B cell (primary cell): ENCODE data around the gene APLF. TPM values are rescaled to one million over a fixed set of nuclear protein-coding genes. Genes with fewer than 3 reads are reported as not detected.

ENCODE experiments used
- ATAC-seq: fragments of 200-7000 bp; cut with Tn5 transposase; one replicate; pipeline ENCODE4 v1.10.0; 2021; ENCODE audit warnings: low read depth, mild to moderate bottlenecking, moderate number of reproducible peaks, moderate library complexity
- CTCF ChIA-PET: fragments of 350-600 bp; sonication (Branson Sonifier 250); formaldehyde crosslinking; loops from one replicate; lab custom pipeline; 2021; ENCODE audit warnings: antibody characterized with exemption, inconsistent platforms; lab: Charles Lee
- POLR2A ChIA-PET: fragments of 350-600 bp; sonication (Branson Sonifier 250); formaldehyde crosslinking; loops from one replicate; lab custom pipeline; 2021; ENCODE audit warnings: antibody characterized with exemption; lab: Charles Lee
- DNase-seq: peaks from one replicate; pipeline ENCODE4 v3.0.0; 2013
- H2AFZ ChIP-seq: 2 replicates; pipeline ENCODE4 v1.6.1; 2012; ENCODE audit warnings: mild to moderate bottlenecking, low read depth, low read length; ENCODE audit not compliant: insufficient read depth, poor library complexity, severe bottlenecking
- H3K27ac ChIP-seq, 2 donors: 1 replicate in 1 of 2; 2 replicates in 1 of 2; pipeline ENCODE4 v1.5.1; 2012 to 2013; ENCODE audit warnings: low read length in 2 of 2, mild to moderate bottlenecking in 2 of 2, moderate library complexity in 1 of 2
- H3K27me3 ChIP-seq, 4 experiments: fragments of 200-600 bp in 1 of 4; sonication (generic) in 1 of 4; replicated peaks in 1 of 4; 1 replicate in 2 of 4; 2 replicates in 2 of 4; pipeline versions ENCODE4 v1.6.1 to v1.7.0; 2013 to 2016; ENCODE audit warnings: low read length in 3 of 4, mild to moderate bottlenecking in 2 of 4, mixed read lengths in 1 of 4, moderate library complexity in 1 of 4; ENCODE audit not compliant: insufficient read depth in 4 of 4, control insufficient read depth in 3 of 4; ENCODE audit errors: control extremely low read depth in 1 of 4
- H3K36me3 ChIP-seq, 2 experiments: replicated peaks in 1 of 2; 1 replicate in 1 of 2; 2 replicates in 1 of 2; pipeline versions ENCODE4 v1.6.1 to v1.7.1; 2013; ENCODE audit warnings: low read length in 1 of 2; ENCODE audit not compliant: insufficient read depth in 2 of 2, control insufficient read depth in 1 of 2; ENCODE audit errors: control extremely low read depth in 1 of 2, extremely low read depth in 1 of 2
- H3K4me1 ChIP-seq, 2 donors: fragments of 200-600 bp in 1 of 2; sonication (generic) in 1 of 2; 1 replicate in 1 of 2; 2 replicates in 1 of 2; pipeline versions ENCODE4 v1.5.1 to v1.6.1; 2013 to 2017; ENCODE audit warnings: low read length in 2 of 2; ENCODE audit not compliant: control insufficient read depth in 2 of 2, insufficient read depth in 2 of 2
- H3K4me2 ChIP-seq: replicated peaks from 2 replicates; pipeline ENCODE3; 2012; ENCODE audit warnings: mild to moderate bottlenecking, low read depth, low read length; ENCODE audit not compliant: poor library complexity, severe bottlenecking
- H3K4me3 ChIP-seq, 5 experiments: fragments of 200-600 bp in 1 of 5; sonication (generic) in 1 of 5; 1 replicate in 3 of 5; 2 replicates in 2 of 5; pipeline versions ENCODE4 v1.5.1 to v1.7.0; 2011 to 2016; ENCODE audit warnings: low read length in 4 of 5, mild to moderate bottlenecking in 4 of 5, low read depth in 2 of 5, control low read depth in 1 of 5, moderate library complexity in 1 of 5; ENCODE audit not compliant: insufficient read depth in 1 of 5; ENCODE audit errors: control extremely low read depth in 1 of 5, extremely low read depth in 1 of 5
- H3K79me2 ChIP-seq: fragments of 200-600 bp; sonication (generic); one replicate; pipeline ENCODE4 v1.6.0; 2016; ENCODE audit warnings: low read length; ENCODE audit not compliant: control insufficient read depth, insufficient read depth
- H3K9ac ChIP-seq: fragments of 200-600 bp; sonication (generic); 2 replicates; pipeline ENCODE4 v1.6.1; 2017; ENCODE audit warnings: mild to moderate bottlenecking, low read length, moderate library complexity
- H3K9me3 ChIP-seq, 3 donors: one replicate each; pipeline versions ENCODE4 v1.6.1 to v1.7.1; 2013; ENCODE audit warnings: low read length in 2 of 3; ENCODE audit not compliant: control insufficient read depth in 2 of 3, insufficient read depth in 1 of 3; ENCODE audit errors: control extremely low read depth in 1 of 3
- H4K20me1 ChIP-seq: 2 replicates; pipeline ENCODE4 v1.6.0; 2012; ENCODE audit warnings: mild to moderate bottlenecking, low read length; ENCODE audit not compliant: insufficient read depth, control insufficient read depth, poor library complexity, severe bottlenecking
- H3K27ac Mint-ChIP-seq: one replicate; pipeline ENCODE4 v1.8.0; 2021; ENCODE audit warnings: mixed read lengths
- H3K27me3 Mint-ChIP-seq: one replicate; pipeline ENCODE4 v1.8.0; 2021; ENCODE audit warnings: mixed read lengths
- H3K4me1 Mint-ChIP-seq: one replicate; pipeline ENCODE4 v1.8.0; 2021; ENCODE audit warnings: mixed read lengths
- H3K4me3 Mint-ChIP-seq: one replicate; pipeline ENCODE4 v1.8.0; 2021; ENCODE audit warnings: mixed read lengths
- H3K9me3 Mint-ChIP-seq: one replicate; pipeline ENCODE4 v1.8.0; 2022; ENCODE audit warnings: mixed read lengths; ENCODE audit not compliant: insufficient read depth
- EZH2 ChIP-seq: IDR thresholded peaks from 2 replicates; pipeline ENCODE4 v1.6.1; 2012; ENCODE audit warnings: borderline replicate concordance, low read depth, mild to moderate bottlenecking, moderate library complexity, low read length; ENCODE audit not compliant: insufficient read depth, poor library complexity, severe bottlenecking
- WGBS: methylation state at CpG from one replicate; pipeline ENCODE4 v1.1.5; 2013; ENCODE audit warnings: missing lambda C conversion rate; ENCODE audit not compliant: insufficient coverage; 5-methylcytosine and 5-hydroxymethylcytosine counted together
- intact Hi-C: fragments of 100-400 bp; cut with micrococcal nuclease; formaldehyde crosslinking; loops from one replicate; pipeline ENCODE4 v1.10.0; 2022
- polyA plus RNA-seq: library from polyadenylated mRNA; depleted of rRNA; stranded (reverse); fragments of >200 nt; gene quantifications from 2 replicates; pipeline ENCODE4 v1.2.3, GENCODE V29; 2012
- total RNA-seq, 2 donors: library from RNA; stranded (reverse); fragments of 120-200 nt in 1 of 2; gene quantifications; 1 replicate in 1 of 2; 2 replicates in 1 of 2; pipeline versions ENCODE4 v1.2.3 to v1.2.4, GENCODE V29; 2013 to 2022
- TF ChIP-seq, protein P1 (sequence below): fragments of 200-600 bp; IDR thresholded peaks from one replicate; pipeline ENCODE4 v1.8.0; 2022; ENCODE audit warnings: antibody characterized with exemption, mild to moderate bottlenecking

The APLF gene
- total and polyA plus RNA-seq, 2 donors (not counting 1 experiment from before 2014, with no cell fraction given) = 1.3 to 6.3 TPM

GRCh38 chr2:68447118-68447517 is 20.3 kb upstream of the APLF start:
- no peaks in the 10 kb centered on the region for H4K20me1 ChIP-seq
- no peak for TF ChIP-seq EZH2
- TF ChIP-seq, protein P1, sequence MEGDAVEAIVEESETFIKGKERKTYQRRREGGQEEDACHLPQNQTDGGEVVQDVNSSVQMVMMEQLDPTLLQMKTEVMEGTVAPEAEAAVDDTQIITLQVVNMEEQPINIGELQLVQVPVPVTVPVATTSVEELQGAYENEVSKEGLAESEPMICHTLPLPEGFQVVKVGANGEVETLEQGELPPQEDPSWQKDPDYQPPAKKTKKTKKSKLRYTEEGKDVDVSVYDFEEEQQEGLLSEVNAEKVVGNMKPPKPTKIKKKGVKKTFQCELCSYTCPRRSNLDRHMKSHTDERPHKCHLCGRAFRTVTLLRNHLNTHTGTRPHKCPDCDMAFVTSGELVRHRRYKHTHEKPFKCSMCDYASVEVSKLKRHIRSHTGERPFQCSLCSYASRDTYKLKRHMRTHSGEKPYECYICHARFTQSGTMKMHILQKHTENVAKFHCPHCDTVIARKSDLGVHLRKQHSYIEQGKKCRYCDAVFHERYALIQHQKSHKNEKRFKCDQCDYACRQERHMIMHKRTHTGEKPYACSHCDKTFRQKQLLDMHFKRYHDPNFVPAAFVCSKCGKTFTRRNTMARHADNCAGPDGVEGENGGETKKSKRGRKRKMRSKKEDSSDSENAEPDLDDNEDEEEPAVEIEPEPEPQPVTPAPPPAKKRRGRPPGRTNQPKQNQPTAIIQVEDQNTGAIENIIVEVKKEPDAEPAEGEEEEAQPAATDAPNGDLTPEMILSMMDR = no peak
- WGBS = 92% methylated on average over 16 of the region's 16 CpGs
- H3K4me1 ChIP-seq = no peaks in the 10 kb centered on the region
- H3K4me2 ChIP-seq = no peak overlapping the region
- H3K27ac ChIP-seq = no peak overlapping the region
- no peaks in the 10 kb centered on the region for H3K36me3 ChIP-seq
- no peaks in the 10 kb centered on the region for H3K79me2 ChIP-seq
- H3K9ac ChIP-seq = no peak overlapping the region
- ChIA-PET POLR2A (interaction anchor here (0.6 kb wide), 2 partner anchors 291 to 355 kb away, joined by 4 to 8 read pairs; no protein-coding TSS in a partner anchor), CTCF (no interaction called here)
- peaks cover 0 to 23% (median 0%) of the 10 kb centered on the region in 3 donors for H3K9me3 ChIP-seq
- Mint-ChIP-seq H3K4me3 (no peak overlapping the region), H3K9me3 (peaks cover 4% of the 10 kb centered on the region), H3K27me3 (no peaks in the 10 kb centered on the region), H3K4me1 (no peaks in the 10 kb centered on the region), H3K27ac (no peak overlapping the region)
- no peak overlapping the region for H2AFZ ChIP-seq
- DNase-seq (no peak), ATAC-seq (no peak)
- intact Hi-C loops = no loop called here
- no peaks in the 10 kb centered on the region for H3K27me3 ChIP-seq
- H3K4me3 ChIP-seq = no peak overlapping the region

DNA sequence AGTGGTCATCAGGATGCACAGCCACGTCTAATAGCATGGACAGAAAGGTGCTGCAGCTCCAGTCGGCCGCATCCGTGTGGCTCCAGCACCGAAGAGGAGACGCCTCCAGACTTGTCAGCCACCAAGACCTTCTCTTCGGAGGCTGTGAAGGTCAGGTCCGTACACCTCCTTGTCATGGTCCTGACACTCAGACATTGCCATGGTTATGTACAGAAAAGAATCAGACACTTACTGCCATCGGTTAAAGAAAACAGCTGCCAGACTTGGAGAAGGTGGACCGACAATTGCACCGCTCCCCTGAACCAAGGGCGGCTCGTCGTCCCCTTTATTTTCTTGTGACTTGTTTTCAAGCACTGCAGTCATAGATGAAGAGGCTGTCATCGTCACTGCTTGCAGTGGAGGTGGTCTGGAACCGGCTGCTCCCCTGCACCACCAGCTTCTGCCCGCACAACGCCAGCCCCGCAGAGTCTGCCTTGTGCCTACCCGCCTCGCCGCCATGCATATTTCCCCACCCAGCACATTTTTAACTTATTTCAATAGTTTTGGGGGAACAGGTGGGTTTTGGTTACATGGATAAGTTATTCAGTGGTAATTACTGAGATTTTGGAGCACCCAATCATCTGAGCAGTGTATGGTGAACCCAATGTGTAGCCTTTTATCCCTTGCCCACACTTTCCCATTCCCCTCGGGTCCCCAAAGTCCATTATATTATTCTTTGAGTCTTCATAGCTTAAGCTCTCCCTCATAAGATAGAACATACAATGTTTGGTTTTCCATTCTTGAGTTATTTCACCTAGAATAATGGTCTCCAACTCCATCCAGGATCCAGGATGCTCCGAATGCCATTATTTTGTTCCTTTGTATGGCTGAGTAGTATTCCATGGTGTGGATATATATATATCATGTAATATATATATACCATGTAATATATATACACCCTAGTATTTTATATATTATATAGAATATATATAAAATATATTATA is 18.4 kb upstream of the APLF start:
- no peaks in the 10 kb centered on the region for H3K27me3 ChIP-seq
- H3K4me2 ChIP-seq = no peak overlapping the region
- 98% methylated on average over 14 of the region's 24 CpGs for WGBS
- DNase-seq (no peak), ATAC-seq (peak; percentile 53)
- TF ChIP-seq EZH2 = no peak
- TF ChIP-seq, protein P1 = no peak
- CTCF ChIA-PET = no interaction called here
- no peak overlapping the region for H3K4me3 Mint-ChIP-seq
- H3K27me3 Mint-ChIP-seq = no peaks in the 10 kb centered on the region
- no peaks in the 10 kb centered on the region for H3K36me3 ChIP-seq
- no peak overlapping the region for H3K27ac Mint-ChIP-seq
- no peaks in the 10 kb centered on the region for H3K4me1 ChIP-seq
- no peak overlapping the region for H3K4me3 ChIP-seq
- H3K27ac ChIP-seq = no peak overlapping the region
- no peak overlapping the region for H3K9ac ChIP-seq
- no peaks in the 10 kb centered on the region for H4K20me1 ChIP-seq
- peaks cover 0 to 23% (median 0%) of the 10 kb centered on the region in 3 donors for H3K9me3 ChIP-seq
- POLR2A ChIA-PET = no interaction called here
- no peak overlapping the region for H2AFZ ChIP-seq
- H3K9me3 Mint-ChIP-seq = peaks cover 4% of the 10 kb centered on the region
- no peaks in the 10 kb centered on the region for H3K79me2 ChIP-seq
- intact Hi-C loops = no loop called here
- H3K4me1 Mint-ChIP-seq = no peaks in the 10 kb centered on the region
